Vagina (tissue), 2 donors: Measurements from ENCODE around the gene IDI1.

Experiments
- CTCF ChIP-seq, 3 experiments: fragments of 450-650 bp in 2 of 3; fragments of 200-600 bp in 1 of 3; sonication (generic) in 1 of 3; IDR thresholded peaks; one replicate each; pipeline ENCODE4 v1.5.1; 2017 to 2019; ENCODE audit warnings: antibody characterized with exemption in 3 of 3, mild to moderate bottlenecking in 2 of 3, moderate library complexity in 2 of 3
- POLR2A ChIP-seq, 2 donors: fragments of 450-650 bp; IDR thresholded peaks; one replicate each; pipeline ENCODE4 v1.6.1; 2017; ENCODE audit warnings: antibody characterized with exemption in 2 of 2, mild to moderate bottlenecking in 2 of 2, moderate library complexity in 2 of 2

- TF ChIP-seq CTCF (IDR thresholded peaks at IDR 0.05) = no peak
- no peak for TF ChIP-seq POLR2A (IDR thresholded peaks at IDR 0.05)
Measured at GRCh38 chr10:1048349-1048731, 579 bp downstream of the IDI1 start.
